ENCODE data around the gene KLF11.
"Not testable (repeated sequence)": the region's sequence is repeated elsewhere in the genome, so short reads cannot be mapped to it uniquely, and the experiment has no call there.

KLF11 gene

DNA sequence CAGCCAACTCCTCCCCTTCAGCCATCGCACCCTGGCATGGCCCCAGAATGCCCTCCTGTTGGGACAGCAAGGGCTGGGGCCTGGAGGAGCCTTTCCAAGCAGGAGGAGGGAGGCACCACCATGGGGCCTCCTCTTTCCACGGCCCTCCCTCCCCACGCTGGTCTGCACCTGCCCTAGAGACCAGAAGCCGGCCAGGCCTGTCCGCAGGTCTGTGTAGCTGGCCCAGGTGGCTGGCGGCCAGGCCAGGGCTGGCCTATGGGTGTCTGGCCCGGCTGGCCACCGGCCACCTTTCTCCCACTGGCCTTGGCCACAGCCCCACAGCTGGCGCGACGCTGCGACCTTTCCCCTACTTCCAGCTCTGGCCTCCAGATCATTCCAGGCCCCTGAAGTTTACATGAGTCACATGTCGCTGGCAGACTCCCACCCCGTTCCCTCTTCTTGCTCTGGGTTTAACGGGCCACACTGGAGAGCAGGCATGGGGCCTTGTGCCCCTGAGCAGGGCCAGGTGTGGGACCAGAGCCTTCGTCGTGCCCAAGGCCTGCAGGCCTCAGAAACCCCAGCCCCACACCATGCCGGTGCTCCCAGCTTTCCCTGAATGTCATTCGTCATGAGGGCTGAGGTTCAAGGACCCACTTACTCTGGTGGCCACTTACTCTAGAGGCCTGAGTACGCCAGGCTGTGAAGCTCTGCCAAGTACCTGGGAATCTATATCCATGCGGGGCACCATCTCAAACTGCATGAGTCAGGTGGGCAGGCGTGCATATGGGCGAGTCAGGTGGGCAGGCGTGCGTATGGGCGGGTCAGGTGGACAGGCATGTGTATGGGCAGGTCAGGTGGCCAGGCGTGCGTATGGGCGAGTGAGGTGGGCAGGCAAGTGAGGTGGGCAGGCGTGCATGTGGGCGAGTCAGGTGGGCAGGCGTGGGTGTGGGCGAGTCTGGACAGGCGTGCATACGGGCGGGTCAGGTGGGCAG is 33.3 kb upstream of the KLF11 start:
- no peak for DNase-seq

DNA sequence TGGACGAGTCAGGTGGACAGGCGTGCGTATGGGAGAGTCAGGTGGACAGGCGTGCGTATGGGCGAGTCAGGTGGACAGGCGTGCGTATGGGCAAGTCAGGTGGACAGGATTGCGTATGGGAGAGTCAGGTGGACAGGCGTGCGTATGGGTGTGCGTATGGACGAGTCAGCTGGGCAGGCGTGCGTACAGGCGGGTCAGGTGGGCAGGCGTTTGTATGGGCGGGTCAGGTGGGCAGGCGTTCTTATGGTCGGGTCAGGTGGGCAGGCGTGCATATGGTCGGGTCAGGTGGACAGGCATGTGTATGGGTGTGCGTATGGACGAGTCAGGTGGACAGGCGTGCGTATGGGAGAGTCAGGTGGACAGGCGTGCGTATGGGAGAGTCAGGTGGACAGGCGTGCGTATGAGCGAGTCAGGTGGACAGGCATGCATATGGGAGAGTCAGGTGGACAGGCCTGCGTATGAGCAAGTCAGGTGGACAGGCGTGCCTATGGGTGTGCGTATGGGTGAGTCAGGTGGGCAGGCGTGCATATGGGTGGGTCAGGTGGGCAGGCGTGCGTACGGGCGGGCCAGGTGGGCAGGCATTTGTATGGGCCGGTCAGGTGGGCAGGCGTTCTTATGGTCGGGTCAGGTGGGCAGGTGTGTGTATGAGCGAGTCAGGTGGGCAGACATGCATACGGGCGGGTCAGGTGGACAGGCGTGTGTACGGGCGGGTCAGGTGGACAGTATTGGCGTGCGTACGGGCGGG is 32.3 kb upstream of the KLF11 start:
- DNase-seq, result not testable (repeated sequence)

DNA sequence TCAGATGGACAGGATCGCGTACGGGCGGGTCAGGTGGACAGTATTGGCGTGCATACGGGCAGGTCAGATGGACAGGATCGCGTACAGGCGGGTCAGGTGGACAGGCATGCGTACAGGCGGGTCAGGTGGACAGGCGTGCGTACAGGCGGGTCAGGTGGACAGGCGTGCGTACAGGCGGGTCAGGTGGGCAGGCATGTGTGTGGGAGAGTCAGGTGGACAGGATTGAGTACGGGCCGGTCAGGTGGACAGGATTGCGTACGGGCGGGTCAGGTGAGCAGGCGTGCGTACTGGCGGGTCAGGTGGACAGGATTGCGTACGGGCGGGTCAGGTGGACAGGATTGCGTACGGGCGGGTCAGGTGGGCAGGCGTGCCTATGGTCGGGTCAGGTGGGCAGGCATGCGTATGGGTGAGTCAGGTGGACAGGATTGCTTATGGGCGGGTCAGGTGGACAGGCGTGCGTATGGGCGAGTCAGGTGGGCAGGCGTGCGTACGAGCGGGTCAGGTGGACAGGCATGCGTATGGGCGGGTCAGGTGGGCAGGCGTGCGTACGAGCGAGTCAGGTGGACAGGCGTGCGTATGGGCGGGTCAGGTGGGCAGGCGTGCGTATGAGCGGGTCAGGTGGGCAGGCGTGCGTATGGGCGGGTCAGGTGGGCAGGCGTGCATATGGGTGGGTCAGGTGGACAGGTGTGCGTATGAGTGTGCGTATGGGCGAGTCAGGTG is 31.6 kb upstream of the KLF11 start:
- DNase-seq, result not testable (repeated sequence)

- not testable (repeated sequence) for DNase-seq
Measured at GRCh38 chr2:10012366-10012962, 30.9 kb upstream of the KLF11 start.

DNA sequence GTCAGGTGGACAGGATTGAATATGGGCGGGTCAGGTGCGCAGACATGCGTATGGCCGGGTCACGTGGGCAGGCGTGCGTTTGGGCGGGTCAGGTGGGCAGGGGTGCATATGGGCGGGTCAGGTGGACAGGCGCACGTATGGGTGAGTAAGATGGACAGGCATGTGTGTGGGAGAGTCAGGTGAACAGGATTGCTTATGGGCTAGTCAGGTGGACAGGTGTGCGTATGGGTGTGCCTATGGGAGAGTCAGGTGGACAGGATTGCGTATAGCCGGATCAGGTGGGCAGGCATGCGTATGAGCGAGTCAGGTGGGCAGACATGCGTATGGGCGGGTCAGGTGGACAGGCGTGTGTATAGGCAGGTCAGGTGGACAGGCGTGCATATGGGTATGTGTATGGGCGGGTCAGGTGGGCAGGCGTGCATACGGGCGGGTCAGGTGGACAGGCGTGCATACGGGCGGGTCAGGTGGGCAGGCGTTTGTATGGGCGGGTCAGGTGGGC is 30.3 kb upstream of the KLF11 start:
- DNase-seq, result no peak

GRCh38 chr2:10013651-10014417 is 29.5 kb upstream of the KLF11 start:
- DNase-seq, result not testable (repeated sequence)

DNA sequence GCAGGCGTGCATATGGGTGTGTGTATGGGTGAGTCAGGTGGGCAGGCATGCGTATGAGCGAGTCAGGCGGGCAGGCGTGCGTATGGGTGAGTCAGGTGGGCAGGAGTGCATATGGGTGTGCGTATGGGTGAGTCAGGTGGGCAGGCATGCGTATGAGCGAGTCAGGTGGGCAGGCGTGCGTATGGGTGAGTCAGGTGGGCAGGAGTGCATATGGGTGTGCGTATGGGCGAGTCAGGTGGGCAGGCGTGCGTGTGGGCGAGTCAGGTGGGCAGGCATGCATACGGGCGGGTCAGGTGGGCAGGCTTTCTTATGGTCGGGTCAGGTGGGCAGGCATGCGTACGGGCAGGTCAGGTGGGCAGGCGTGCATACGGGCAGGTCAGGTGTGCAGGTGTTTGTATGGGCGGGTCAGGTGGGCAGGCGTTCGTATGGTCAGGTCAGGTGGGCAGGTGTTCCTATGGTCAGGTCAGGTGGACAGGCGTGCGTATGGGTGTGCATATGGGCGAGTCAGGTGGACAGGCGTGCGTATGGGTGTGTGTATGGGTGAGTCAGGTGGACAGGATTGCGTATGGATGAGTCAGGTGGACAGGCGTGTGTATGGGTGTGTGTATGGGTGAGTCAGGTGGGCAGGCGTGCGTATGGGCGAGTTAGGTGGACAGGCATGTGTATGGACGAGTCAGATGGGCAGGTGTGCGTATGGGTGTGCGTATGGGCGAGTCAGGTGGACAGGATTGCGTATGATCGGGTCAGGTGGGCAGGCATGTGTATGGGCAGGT is 28.7 kb upstream of the KLF11 start:
- no peak for DNase-seq

DNA sequence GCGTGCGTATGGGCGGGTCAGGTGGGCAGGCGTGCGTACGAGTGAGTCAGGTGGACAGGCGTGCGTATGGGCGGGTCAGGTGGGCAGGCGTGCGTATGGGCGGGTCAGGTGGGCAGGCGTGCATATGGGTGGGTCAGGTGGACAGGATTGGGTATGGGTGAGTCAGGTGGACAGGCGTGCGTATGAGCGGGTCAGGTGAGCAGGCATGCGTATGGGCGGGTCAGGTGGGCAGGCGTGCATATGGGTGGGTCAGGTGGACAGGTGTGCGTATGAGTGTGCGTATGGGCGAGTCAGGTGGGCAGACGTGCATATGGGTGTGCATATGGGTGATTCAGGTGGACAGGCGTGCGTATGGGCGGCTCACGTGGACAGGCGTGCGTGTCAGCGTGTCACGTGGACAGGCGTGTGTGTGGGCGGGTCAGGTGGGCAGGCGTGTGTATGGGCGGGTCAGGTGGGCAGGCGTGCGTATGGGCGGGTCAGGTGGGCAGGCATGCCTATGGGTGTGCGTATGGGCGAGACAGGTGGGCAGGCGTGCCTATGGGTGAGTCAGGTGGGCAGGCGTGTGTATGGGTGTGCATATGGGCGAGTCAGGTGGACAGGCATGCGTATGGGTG is 27.9 kb upstream of the KLF11 start:
- not testable (repeated sequence) for DNase-seq

GRCh38 chr2:10016001-10016801 is 27.1 kb upstream of the KLF11 start:
- no peak for DNase-seq

DNA sequence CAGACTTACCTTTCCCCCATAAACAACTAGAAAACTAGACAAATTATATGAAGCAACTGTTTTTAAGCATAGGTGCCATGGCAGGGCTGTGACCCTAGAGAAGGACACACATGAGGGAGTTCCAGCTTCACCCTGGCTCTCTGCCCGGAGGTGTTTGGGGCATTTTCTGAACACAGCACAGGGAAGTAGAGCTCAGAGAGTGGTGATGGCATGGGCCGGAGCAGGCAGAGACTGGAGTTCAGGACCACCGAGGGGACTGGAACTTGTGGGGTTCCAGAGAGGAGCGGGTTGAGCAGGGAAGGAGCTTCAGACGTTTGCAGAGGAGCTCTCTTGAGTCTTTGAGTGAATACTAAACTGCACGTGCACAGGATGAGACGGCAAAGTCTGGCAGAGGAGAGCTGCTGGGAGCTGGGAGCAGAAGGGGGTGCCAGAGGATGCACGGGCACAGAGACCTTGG is 26.5 kb upstream of the KLF11 start:
- no peak for DNase-seq

DNA sequence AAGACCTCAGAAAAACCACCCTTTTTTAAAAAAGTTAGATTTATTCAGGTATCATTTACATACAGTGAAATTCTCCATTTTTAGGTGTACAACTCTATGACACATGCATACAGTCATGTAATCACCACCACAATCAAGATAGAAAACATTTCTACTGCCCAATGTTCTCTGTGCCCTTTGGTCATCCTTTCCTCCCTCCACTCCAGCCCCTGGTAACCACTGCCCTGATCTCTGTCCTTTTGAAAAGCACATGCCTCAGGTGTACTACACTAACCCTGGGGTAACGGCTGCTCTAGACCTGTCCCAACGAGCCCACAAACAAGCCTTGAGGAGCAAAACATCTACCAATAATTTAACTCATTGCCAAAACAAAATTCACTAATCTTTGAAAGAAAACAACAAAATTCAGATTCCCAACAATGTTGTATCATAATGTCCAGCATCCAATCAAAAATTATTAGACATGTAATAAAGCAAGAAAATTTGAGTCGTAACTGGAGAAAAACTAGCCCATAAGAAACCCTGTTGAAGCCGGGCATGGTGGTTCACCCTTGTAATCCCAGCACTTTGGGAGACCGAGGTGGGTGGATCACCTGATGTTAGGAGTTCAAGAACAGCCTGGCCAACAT is 25.9 kb upstream of the KLF11 start:
- DNase-seq, result no peak

- no peak for DNase-seq
Measured at GRCh38 chr2:10019174-10019573, 24.2 kb upstream of the KLF11 start.

DNA sequence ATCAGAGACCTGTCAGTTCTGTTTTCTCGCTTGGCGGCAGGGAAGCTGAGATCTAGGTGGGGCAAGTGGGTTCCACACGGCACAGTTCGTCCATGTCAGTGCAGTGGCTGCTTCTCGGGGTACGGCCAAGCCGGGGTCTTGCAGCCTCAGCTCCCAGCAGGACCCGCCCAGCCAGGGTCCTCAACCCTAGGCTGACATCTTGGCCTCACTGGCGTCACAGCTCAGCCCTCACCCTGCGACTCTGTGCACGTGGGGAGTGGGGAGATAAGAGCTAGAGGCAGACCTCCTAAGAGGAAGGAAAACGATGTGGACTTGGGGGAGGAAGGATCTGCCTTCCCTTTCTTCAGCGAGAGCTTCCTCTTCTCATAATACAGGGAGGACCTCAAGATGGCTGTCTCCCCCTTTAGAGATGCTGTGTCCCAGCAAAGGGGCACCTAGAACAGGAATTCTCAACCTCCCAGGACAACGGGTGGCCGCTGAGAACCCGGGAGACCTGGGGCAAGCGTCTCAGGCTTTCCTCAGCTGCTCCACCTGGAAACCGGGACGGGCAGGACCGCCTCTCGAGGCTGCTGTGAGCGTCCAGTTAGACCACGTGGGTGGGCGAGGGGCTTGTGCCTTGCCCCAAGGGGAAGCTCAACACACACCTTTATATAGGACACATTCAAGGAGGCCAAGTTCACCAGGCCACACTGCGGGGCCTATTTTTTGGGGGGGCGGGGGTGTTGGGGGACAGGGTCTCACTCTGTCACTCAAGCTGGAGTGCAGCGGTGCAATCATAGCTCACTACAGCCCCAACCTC is 23.5 kb upstream of the KLF11 start:
- no peak for DNase-seq

DNA sequence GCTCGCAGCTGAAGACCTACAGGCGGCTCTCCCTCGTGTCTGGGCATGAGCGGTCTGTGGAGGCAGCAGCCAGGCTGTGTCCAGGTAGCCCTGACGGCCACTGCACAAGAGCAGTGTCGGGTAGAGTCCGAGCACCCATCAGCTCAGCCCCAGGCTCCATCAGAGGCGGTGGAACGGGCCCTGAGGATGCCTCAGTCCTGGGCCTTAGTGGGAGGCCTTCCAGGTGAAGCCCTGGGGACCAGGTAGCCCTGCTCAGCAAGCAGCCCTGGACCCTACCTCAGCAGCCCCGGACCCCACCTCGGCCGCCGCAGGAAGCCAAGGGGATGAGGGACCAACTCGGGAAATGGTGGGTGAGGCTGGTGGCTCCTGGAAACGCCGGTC is 21.3 kb upstream of the KLF11 start:
- no peak for DNase-seq

GRCh38 chr2:10022445-10022844 is 20.9 kb upstream of the KLF11 start:
- no peak for DNase-seq

- no peak for DNase-seq
Measured at GRCh38 chr2:10022966-10023662, 20.2 kb upstream of the KLF11 start.

- no peak for DNase-seq
Measured at GRCh38 chr2:10026940-10027569, 16.3 kb upstream of the KLF11 start.
